ENCODE data around the gene DCUN1D2.

- no peak for TF ChIP-seq EZH2 (IDR thresholded peaks at IDR 0.05; ENCODE audit: low read depth)
- no peak for TF ChIP-seq CTCF (conservative IDR thresholded peaks at IDR 0.05)
These were observed at the start of gene DCUN1D2 for GRCh38 chr13:113490496-113491417.
